Osteocyte (in vitro differentiated cells): ENCODE data around the gene NINJ2. TPM values are rescaled to one million over a fixed set of nuclear protein-coding genes. Genes with fewer than 3 reads are reported as not detected.

Source experiments
- DNase-seq: peaks from one replicate; pipeline ENCODE4 v3.0.0; 2021; ENCODE audit warnings: mixed read lengths; ENCODE audit not compliant: unreplicated experiment; ENCODE audit errors: extremely low spot score
- H3K27ac Mint-ChIP-seq: one replicate; pipeline ENCODE4 v1.8.0; 2021; ENCODE audit warnings: mild to moderate bottlenecking, mixed read lengths; ENCODE audit not compliant: unreplicated experiment
- H3K27me3 Mint-ChIP-seq: one replicate; pipeline ENCODE4 v1.8.0; 2021; ENCODE audit warnings: mixed read lengths; ENCODE audit not compliant: unreplicated experiment
- H3K36me3 Mint-ChIP-seq: one replicate; pipeline ENCODE4 v1.8.0; 2021; ENCODE audit warnings: mixed read lengths; ENCODE audit not compliant: unreplicated experiment
- H3K4me1 Mint-ChIP-seq: one replicate; pipeline ENCODE4 v1.8.0; 2021; ENCODE audit warnings: mixed read lengths; ENCODE audit not compliant: unreplicated experiment
- H3K4me3 Mint-ChIP-seq: one replicate; pipeline ENCODE4 v1.8.0; 2021; ENCODE audit warnings: mild to moderate bottlenecking, moderate library complexity, mixed read lengths; ENCODE audit not compliant: unreplicated experiment
- H3K9me3 Mint-ChIP-seq: one replicate; pipeline ENCODE4 v1.8.0; 2021; ENCODE audit warnings: mixed read lengths; ENCODE audit not compliant: unreplicated experiment
- CTCF ChIP-seq: fragments of 200-600 bp; sonication (generic); IDR thresholded peaks from 2 replicates; pipeline ENCODE4 v1.5.0; 2021; ENCODE audit warnings: antibody characterized with exemption, mild to moderate bottlenecking, moderate library complexity
- total RNA-seq: library from RNA; stranded (reverse); gene quantifications from 2 replicates; pipeline ENCODE4 v1.2.1, GENCODE V29; 2021

The NINJ2 gene
- total RNA-seq, 1 donor from 2014 or later = 2.3 TPM

DNA sequence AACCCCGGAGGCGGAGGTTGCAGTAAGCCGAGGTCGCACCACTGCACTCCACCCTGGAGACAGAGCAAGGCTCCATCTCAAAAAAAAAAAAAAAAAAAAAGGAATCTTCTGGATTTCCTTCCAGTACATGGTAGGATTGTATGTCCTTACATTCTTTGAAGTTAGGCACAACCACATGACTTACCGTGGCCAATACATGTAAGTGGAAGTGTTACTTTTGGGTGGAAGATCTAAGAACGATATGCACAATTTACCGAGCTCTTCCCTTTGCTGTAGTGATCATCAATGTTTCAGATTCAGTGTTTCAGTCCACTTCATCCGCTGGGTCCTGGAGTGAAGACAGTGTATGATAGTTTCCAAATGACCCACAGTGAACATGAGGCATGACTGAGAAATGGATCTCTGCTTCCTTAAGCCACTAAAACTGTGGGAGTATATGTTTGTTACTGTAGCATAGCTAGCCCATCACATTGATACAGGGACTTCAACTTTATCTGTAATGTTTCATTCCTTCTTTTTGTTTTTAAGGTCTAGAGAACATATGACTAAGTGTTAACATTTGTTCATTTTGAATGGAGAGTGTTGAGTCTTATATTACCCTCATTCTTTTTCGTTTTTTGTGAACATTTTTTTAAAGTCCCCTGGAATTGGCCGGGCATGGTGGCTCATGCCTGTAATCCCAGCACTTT is 18.5 kb upstream of the NINJ2 start:
- Mint-ChIP-seq H3K27ac (no peak overlapping the region), H3K4me3 (no peak overlapping the region), H3K9me3 (no peaks in the 10 kb centered on the region), H3K27me3 (no peaks in the 10 kb centered on the region), H3K36me3 (no peaks in the 10 kb centered on the region), H3K4me1 (peaks cover 13% of the 10 kb centered on the region)
- no peak for TF ChIP-seq CTCF
- DNase-seq = no peak

DNA sequence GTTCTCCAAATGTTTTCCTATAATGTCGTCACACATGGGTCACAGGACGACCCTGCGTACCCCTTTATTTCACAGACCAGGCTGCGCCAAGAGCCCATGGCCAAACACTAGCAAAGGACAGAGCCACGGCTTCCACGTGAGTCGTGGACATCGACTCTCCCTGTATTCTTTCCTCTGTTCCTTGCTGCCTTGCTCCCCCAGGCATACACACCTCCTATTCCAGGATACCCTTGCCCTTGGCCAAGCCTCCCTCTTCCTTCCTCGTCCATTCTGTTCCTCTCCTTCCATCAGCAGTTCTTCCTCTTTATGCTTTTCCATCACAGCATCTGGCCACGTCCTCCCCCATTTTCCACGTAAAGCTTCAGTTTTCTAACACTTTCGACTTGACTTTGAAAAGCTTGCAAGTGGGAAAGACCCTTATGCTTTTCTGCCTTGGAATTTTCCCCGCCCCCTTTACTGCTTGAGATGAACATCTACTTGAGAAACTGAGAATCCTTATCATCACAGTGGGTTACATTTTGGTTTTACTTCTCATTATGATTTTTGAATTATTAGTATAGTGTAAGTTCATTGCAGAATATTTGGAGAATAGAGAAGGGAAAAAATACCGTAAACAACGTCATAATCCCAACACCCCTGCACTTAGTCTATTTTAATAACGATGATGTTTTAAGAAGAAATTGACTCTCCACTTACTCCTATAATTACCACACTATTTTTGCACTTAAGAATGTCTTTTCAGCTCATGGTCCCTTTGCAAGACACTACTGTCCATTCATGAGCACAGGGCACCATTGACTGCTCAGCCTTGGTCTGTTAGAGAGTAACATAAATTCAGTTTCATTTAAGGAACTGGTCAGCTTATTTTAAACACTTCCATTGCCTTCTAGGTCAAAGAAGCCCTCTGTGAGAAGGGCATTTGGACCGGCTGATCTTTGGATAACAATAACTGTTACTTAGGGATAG is 15.8 kb upstream of the NINJ2 start:
- Mint-ChIP-seq H3K27me3 (no peaks in the 10 kb centered on the region), H3K27ac (no peak overlapping the region), H3K9me3 (no peaks in the 10 kb centered on the region), H3K4me3 (no peak overlapping the region), H3K4me1 (no peaks in the 10 kb centered on the region), H3K36me3 (no peaks in the 10 kb centered on the region)
- TF ChIP-seq CTCF = no peak
- no peak for DNase-seq

DNA sequence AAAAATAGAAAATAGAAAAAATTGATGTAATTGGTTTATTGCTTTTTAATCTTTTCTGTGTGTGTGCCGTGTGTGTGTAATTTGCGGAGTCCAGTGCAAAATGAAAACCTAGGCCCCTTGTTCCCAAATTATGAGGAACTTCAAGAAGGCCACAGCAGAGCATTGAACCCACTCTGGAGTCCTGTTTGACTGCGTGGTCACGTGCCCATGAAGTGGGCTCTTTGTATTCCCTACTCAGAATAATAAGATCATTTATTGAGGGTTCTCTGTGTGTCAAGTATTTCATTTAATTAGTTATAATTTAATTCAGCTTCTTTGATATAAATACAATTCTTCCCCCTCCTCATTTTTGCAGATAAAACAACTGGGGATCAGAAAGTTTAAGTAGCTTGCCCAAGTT is 12.3 kb upstream of the NINJ2 start:
- H3K27me3 Mint-ChIP-seq = peaks cover 11% of the 10 kb centered on the region
- no peak for TF ChIP-seq CTCF
- H3K4me1 Mint-ChIP-seq = no peaks in the 10 kb centered on the region

DNA sequence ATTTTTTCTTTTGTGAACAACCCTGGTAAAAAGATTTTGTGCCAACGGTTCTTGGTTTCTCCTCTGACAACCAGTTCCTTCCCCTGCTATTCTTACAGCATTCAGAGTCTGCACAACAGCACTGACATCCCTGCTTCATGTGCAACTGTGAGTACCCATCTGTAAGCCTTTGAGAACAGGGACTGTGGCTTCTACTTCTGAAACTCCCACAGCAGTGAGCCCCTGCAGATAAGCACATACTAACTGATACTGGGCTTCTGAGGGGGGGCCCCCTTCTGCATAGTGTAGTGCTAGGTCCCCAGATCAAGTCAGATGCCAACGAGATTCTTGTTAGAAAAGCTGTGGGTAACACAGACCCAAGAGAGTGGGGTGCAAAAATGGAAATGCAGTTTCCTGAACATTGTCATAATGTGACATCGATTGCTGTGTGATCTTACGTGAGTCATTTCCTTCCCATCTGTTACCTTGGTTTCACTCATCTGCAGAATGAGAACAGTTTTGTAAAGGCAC is 11.1 kb upstream of the NINJ2 start:
- peaks cover 11% of the 10 kb centered on the region for H3K27me3 Mint-ChIP-seq
- no peak for DNase-seq
- no peaks in the 10 kb centered on the region for H3K36me3 Mint-ChIP-seq
- H3K4me3 Mint-ChIP-seq = no peak overlapping the region
- H3K4me1 Mint-ChIP-seq = no peaks in the 10 kb centered on the region
- no peaks in the 10 kb centered on the region for H3K9me3 Mint-ChIP-seq
- no peak for TF ChIP-seq CTCF
- no peak overlapping the region for H3K27ac Mint-ChIP-seq

More for the DNA sequence above, 12.3 kb upstream of the NINJ2 start:
- H3K36me3 Mint-ChIP-seq = no peaks in the 10 kb centered on the region
- H3K9me3 Mint-ChIP-seq = no peaks in the 10 kb centered on the region
- no peak overlapping the region for H3K4me3 Mint-ChIP-seq
- DNase-seq = no peak
- H3K27ac Mint-ChIP-seq = no peak overlapping the region

- no peak overlapping the region for H3K27ac Mint-ChIP-seq
- H3K27me3 Mint-ChIP-seq = peaks cover 11% of the 10 kb centered on the region
- H3K36me3 Mint-ChIP-seq = no peaks in the 10 kb centered on the region
- no peak for TF ChIP-seq CTCF
- H3K9me3 Mint-ChIP-seq = no peaks in the 10 kb centered on the region
- no peak overlapping the region for H3K4me3 Mint-ChIP-seq
- no peak for DNase-seq
- H3K4me1 Mint-ChIP-seq = no peaks in the 10 kb centered on the region
These were observed 10.6 kb upstream of the NINJ2 start for GRCh38 chr12:673849-674248.
